HPDE6-E6E7 (cell line): ENCODE measurements around the gene BIRC7.

Experiments used
- DNase-seq: peaks from one replicate; pipeline ENCODE4 v3.0.0; 2011; ENCODE audit warnings: missing footprints; ENCODE audit errors: extremely low spot score

The BIRC7 gene

GRCh38 chr20:63224412-63225081 lies 11.2 kb upstream of the BIRC7 start:
- DNase-seq = peak; percentile 60

GRCh38 chr20:63225082-63225454 lies 10.6 kb upstream of the BIRC7 start:
- DNase-seq = no peak

GRCh38 chr20:63226042-63226943 lies 9.4 kb upstream of the BIRC7 start:
- no peak for DNase-seq

GRCh38 chr20:63227260-63227659 lies 8.4 kb upstream of the BIRC7 start:
- no peak for DNase-seq

GRCh38 chr20:63228806-63229205 lies 6.9 kb upstream of the BIRC7 start:
- no peak for DNase-seq

GRCh38 chr20:63230800-63231268 lies 4.9 kb upstream of the BIRC7 start:
- peak; percentile 69 for DNase-seq

GRCh38 chr20:63232235-63233060 lies 3.3 kb upstream of the BIRC7 start:
- no peak for DNase-seq

- no peak for DNase-seq
These were observed 2.7 kb upstream of the BIRC7 start for GRCh38 chr20:63233061-63233344.

- no peak for DNase-seq
These were observed 1.8 kb upstream of the BIRC7 start for GRCh38 chr20:63233924-63234323.

GRCh38 chr20:63234693-63235398 lies 859 bp upstream of the BIRC7 start:
- DNase-seq = peak; percentile 81

- no peak for DNase-seq
These were observed 572 bp downstream of the BIRC7 start for GRCh38 chr20:63236116-63236837.

- DNase-seq = no peak
These were observed 2.3 kb downstream of the BIRC7 start for GRCh38 chr20:63238031-63238430.

GRCh38 chr20:63238514-63239125 lies 2.9 kb downstream of the BIRC7 start:
- DNase-seq = no peak

- DNase-seq = no peak
These were observed 3.7 kb downstream of the BIRC7 start for GRCh38 chr20:63239431-63239830.

- DNase-seq = no peak
These were observed 4.3 kb downstream of the BIRC7 start for GRCh38 chr20:63240004-63240403.

- DNase-seq = no peak
These were observed 5.6 kb downstream of the BIRC7 start for GRCh38 chr20:63241272-63241671.

GRCh38 chr20:63242736-63243135 lies 7.0 kb downstream of the BIRC7 start:
- no peak for DNase-seq

- DNase-seq = no peak
These were observed 8.0 kb downstream of the BIRC7 start for GRCh38 chr20:63243604-63244247.

- DNase-seq = no peak
These were observed 8.8 kb downstream of the BIRC7 start for GRCh38 chr20:63244468-63244867.
